Spleen (tissue), 7 donors: ENCODE data around the gene NDUFB3.

ENCODE experiments used
- CTCF ChIP-seq, 11 experiments: fragments of 200-600 bp in 7 of 11; fragments of 450-650 bp in 4 of 11; sonication (generic) in 4 of 11; IDR thresholded peaks in 8 of 11; conservative IDR thresholded peaks in 3 of 11; 1 replicate in 7 of 11; 2 replicates in 4 of 11; pipeline versions ENCODE4 v1.4.0 to v1.8.0; 2016 to 2021; ENCODE audit warnings: antibody characterized with exemption in 11 of 11, inconsistent platforms in 4 of 11, mild to moderate bottlenecking in 1 of 11
- POLR2AphosphoS5 ChIP-seq, 3 donors: sonication (generic); formaldehyde crosslinking; IDR thresholded peaks; one replicate each; pipeline ENCODE4 v1.5.1; 2017; ENCODE audit warnings: antibody characterized with exemption in 3 of 3
- donor health status: DM: no; HTN: no; CAD: no; lungs with moderate emphysema.
- donor health status: DM: no; HTN: no; CAD: no.
- donor health status: DM: no; HTN: no; CAD: no.

DNA sequence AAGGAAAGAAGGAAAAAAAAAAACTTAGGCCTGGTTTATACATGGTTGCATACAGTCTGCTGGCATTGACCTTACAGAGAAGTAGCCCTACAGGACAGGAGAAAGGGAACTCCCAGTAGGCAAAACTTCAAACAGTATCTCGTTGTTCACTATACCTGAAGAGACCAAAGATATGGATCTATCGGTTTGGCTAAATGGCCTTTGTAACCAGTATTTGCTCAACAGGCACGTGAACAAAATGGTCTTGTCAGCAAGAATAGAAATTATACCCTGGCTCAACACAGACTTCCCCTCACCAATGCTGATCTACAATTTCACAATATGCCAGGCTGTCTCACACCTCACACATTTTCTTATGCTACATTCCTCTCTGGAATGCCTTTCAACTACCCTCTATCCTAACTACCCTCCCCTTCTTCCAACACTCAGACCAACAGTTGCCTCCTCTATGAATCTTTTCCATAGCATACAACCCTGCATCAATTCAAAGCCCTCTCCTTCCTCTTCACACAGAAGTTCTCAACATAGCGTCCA, 14.0 kb upstream of the NDUFB3 start:
- TF ChIP-seq CTCF (IDR thresholded peaks at IDR 0.05 in 8 of 11, conservative IDR thresholded peaks at IDR 0.05 in 3 of 11) (no peak), POLR2AphosphoS5 (IDR thresholded peaks at IDR 0.05) (no peak)
